K562 (cell line): ENCODE results near the gene CDHR1.

Experiments used
- CUX1 ChIP-seq: fragments of 200-800 bp; sonication (Bioruptor generic); IDR thresholded peaks from 2 replicates; pipeline ENCODE4 v1.6.1; 2016; ENCODE audit warnings: missing genetic modification characterization, missing compliant biosample characterization
- ELF4 ChIP-seq: fragments of 450-650 bp; formaldehyde crosslinking; IDR thresholded peaks from 2 replicates; pipeline ENCODE4 v1.4.0; 2022; ENCODE audit warnings: missing genetic modification characterization
- ERF ChIP-seq: fragments of 450-650 bp; formaldehyde crosslinking; IDR thresholded peaks from 2 replicates; pipeline ENCODE4 v1.4.0; 2020; ENCODE audit warnings: mild to moderate bottlenecking, mixed read lengths
- HMGN3 ChIP-seq: IDR thresholded peaks from 2 replicates; pipeline ENCODE4 v1.6.1; 2011; ENCODE audit warnings: borderline replicate concordance, low read depth, mild to moderate bottlenecking, mixed read lengths, low read length; ENCODE audit not compliant: insufficient read length; ENCODE audit errors: extremely low read depth
- MXI1 ChIP-seq: IDR thresholded peaks from 2 replicates; pipeline ENCODE4 v1.6.1; 2011; ENCODE audit warnings: low read depth, mild to moderate bottlenecking, improper control_type of control experiment, low read length
- POLR2AphosphoS5 ChIP-seq: IDR thresholded peaks from 2 replicates; pipeline ENCODE4 v1.6.1; 2011; ENCODE audit warnings: mild to moderate bottlenecking, low read depth, low read length, moderate library complexity; ENCODE audit not compliant: control insufficient read depth, insufficient read depth
- POLR3A ChIP-seq: IDR thresholded peaks from 2 replicates; pipeline ENCODE4 v1.6.1; 2011; ENCODE audit warnings: borderline replicate concordance, mild to moderate bottlenecking, moderate library complexity; ENCODE audit not compliant: insufficient read length, insufficient read depth; ENCODE audit errors: extremely low read depth
- RFX5 ChIP-seq: IDR thresholded peaks from 2 replicates; pipeline ENCODE4 v1.6.1; 2011; ENCODE audit warnings: low read depth, mild to moderate bottlenecking, improper control_type of control experiment, low read length
- RNF219 ChIP-seq: fragments of 250-450 bp; sonication (Bioruptor Pico); IDR thresholded peaks from 2 replicates; pipeline ENCODE4 v1.5.0; 2022; ENCODE audit warnings: mild to moderate bottlenecking
- SIN3A ChIP-seq, 2 experiments: fragments of 150-350 bp in 1 of 2; IDR thresholded peaks; 2 replicates each; pipeline ENCODE4 v1.6.1; 2011 to 2016; ENCODE audit warnings: borderline replicate concordance in 2 of 2, low read depth in 2 of 2, low read length in 2 of 2, mild to moderate bottlenecking in 2 of 2, moderate library complexity in 2 of 2; ENCODE audit not compliant: control insufficient read depth in 1 of 2
- SIN3B ChIP-seq: fragments of 450-650 bp; IDR thresholded peaks from 2 replicates; pipeline ENCODE4 v1.6.1; 2017; ENCODE audit warnings: low read depth, mild to moderate bottlenecking, moderate library complexity
- TARDBP ChIP-seq: fragments of 450-650 bp; IDR thresholded peaks from 2 replicates; pipeline ENCODE4 v1.6.1; 2016
- WHSC1 ChIP-seq: IDR thresholded peaks from one replicate; pipeline ENCODE4 v1.6.1; 2012; ENCODE audit warnings: low read length, control low read depth, inconsistent platforms
- TF ChIP-seq, protein P1 (sequence below), 2 experiments: fragments of 450-650 bp in 1 of 2; IDR thresholded peaks; 2 replicates each; pipeline ENCODE4 v1.6.1; 2011 to 2017; ENCODE audit warnings: low read depth in 2 of 2, antibody characterized with exemption in 1 of 2, borderline replicate concordance in 1 of 2, low read length in 1 of 2, mild to moderate bottlenecking in 1 of 2, mixed read lengths in 1 of 2; ENCODE audit not compliant: control insufficient read depth in 1 of 2

DNA sequence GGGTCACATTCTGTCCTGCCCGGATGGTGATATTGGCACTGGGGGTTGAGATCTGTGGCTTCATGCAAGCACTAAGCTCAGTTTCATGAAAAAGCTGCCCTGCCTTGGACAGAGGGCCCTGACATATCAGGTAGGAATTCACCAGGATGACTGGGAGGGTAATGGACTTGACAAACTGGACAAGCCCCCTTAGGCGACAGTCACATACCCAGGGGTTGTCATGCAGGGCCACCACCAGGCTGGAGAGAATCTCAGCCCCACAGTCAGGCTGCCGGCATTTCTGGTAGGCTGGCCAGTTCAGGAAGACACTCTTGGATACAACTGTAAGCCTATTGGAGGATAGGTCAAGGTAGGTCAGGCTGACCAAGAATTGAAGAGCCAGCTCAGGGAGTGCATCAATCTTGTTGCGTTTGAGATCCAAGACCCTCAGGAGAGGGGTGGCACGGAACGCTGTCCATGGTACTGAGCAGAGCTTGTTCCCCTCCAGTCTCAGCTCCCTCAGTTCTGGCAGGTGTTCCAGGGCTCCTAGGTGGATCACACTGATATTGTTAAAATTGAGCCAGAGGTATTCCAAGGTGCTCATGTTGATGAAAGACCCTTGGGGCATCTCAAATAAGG lies 30.2 kb downstream of the CDHR1 start:
- TF ChIP-seq, protein P1, sequence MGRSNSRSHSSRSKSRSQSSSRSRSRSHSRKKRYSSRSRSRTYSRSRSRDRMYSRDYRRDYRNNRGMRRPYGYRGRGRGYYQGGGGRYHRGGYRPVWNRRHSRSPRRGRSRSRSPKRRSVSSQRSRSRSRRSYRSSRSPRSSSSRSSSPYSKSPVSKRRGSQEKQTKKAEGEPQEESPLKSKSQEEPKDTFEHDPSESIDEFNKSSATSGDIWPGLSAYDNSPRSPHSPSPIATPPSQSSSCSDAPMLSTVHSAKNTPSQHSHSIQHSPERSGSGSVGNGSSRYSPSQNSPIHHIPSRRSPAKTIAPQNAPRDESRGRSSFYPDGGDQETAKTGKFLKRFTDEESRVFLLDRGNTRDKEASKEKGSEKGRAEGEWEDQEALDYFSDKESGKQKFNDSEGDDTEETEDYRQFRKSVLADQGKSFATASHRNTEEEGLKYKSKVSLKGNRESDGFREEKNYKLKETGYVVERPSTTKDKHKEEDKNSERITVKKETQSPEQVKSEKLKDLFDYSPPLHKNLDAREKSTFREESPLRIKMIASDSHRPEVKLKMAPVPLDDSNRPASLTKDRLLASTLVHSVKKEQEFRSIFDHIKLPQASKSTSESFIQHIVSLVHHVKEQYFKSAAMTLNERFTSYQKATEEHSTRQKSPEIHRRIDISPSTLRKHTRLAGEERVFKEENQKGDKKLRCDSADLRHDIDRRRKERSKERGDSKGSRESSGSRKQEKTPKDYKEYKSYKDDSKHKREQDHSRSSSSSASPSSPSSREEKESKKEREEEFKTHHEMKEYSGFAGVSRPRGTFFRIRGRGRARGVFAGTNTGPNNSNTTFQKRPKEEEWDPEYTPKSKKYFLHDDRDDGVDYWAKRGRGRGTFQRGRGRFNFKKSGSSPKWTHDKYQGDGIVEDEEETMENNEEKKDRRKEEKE (IDR thresholded peaks at IDR 0.05; ENCODE audit: borderline replicate concordance in 1 of 2, control insufficient read depth in 1 of 2, low read depth in 2 of 2, low read length in 1 of 2) = no peak
- no peak for TF ChIP-seq CUX1 (CRISPR knock-in tag)
- TF ChIP-seq WHSC1 = no peak
- TF ChIP-seq HMGN3 = no peak
- no peak for TF ChIP-seq ERF (CRISPR knock-in tag)
- no peak for TF ChIP-seq ELF4 (CRISPR knock-in tag)
- no peak for TF ChIP-seq POLR2AphosphoS5
- no peak for TF ChIP-seq RNF219
- no peak for TF ChIP-seq RFX5
- no peak for TF ChIP-seq TARDBP
- TF ChIP-seq MXI1 = no peak
- no peak for TF ChIP-seq SIN3A (IDR thresholded peaks at IDR 0.05; ENCODE audit: borderline replicate concordance in 2 of 2, control insufficient read depth in 1 of 2, low read depth in 2 of 2, low read length in 2 of 2)
- no peak for TF ChIP-seq POLR3A
- TF ChIP-seq SIN3B = no peak
